ENCODE measurements around the gene ZBTB16. TPM values are rescaled to one million over a fixed set of nuclear protein-coding genes. Genes with fewer than 3 reads are reported as not detected.

ZBTB16 gene
- total RNA-seq, 2 donors from 2014 or later, result 2.7 to 13.1 TPM

GRCh38 chr11:114272311-114272710 is 212.8 kb downstream of the ZBTB16 start:
- ATAC-seq, result no peak

DNA sequence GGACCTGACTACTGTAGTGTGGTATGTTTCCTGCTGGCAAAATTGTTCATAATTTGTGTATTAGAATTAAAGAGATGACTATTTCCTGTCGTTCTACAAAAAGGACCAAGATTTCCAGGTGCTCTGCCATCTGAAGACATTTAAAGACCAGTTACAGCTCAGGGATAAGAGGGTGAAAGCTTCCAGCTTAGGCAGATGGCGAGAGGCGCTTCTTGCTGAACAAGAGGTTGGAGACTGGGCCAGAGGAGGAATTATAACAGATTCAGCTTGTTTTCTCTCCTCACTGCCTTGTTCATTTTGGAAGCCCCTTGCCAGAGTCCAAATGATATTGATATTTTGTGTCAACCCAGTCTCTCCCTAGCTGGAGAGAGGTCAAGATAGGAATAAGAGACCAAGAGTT is 213.6 kb downstream of the ZBTB16 start:
- no peaks in the 10 kb centered on the region for H3K4me1 Mint-ChIP-seq (ENCODE audit: low read depth in 2 of 2)
- no peak for ATAC-seq
- H3K4me3 Mint-ChIP-seq, result no peak overlapping the region
- no peak overlapping the region for H3K27ac Mint-ChIP-seq
- no peak for DNase-seq (ENCODE audit: low spot score)
- H3K27me3 Mint-ChIP-seq, result peaks cover 13 to 22% of the 10 kb centered on the region in 2 donors
- no peaks in the 10 kb centered on the region for H3K36me3 Mint-ChIP-seq
- H3K9me3 Mint-ChIP-seq, result no peaks in the 10 kb centered on the region

More at GRCh38 chr11:114272311-114272710, 212.8 kb downstream of the ZBTB16 start:
- no peak overlapping the region for H3K27ac Mint-ChIP-seq
- H3K9me3 Mint-ChIP-seq, result no peaks in the 10 kb centered on the region
- no peaks in the 10 kb centered on the region for H3K4me1 Mint-ChIP-seq (ENCODE audit: low read depth in 2 of 2)
- no peaks in the 10 kb centered on the region for H3K36me3 Mint-ChIP-seq
- H3K27me3 Mint-ChIP-seq, result peaks cover 13 to 19% of the 10 kb centered on the region in 2 donors
- DNase-seq (ENCODE audit: low spot score), result no peak
- H3K4me3 Mint-ChIP-seq, result no peak overlapping the region

DNA sequence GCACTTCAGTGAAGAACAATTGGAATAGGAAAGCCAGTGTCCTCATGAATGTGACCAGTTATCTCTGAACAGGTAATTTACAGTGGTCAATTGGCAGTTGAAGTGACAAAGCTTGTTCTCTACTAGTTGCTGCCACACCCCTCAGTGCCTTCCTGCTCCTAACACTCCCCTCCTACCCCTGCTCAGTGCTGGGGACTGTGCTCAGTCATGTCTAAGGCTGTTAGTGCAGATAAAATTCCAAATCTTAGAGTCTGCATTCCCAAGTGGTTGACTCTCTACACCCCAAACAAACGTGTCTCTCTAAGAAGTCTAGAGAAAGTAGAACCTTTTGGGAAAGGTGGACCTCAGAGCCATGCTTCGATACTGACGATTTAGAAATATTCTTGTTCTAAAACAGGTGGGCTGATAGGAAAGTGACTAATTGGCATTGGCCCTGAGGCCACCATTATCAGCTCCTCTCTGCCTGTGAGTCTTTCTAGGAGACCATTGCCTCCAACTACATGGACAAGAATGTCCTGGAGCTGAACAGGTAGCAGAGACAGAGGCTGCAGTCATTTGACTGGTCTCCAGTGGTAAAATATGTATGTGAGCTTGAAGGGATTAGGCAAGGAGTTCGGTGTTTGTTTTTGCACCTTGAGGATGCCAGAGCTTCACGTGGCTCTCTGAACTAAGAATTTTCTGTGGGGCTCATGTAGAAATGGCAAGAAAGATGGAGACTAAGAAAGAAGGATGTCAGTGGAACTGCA is 214.6 kb downstream of the ZBTB16 start:
- H3K4me3 Mint-ChIP-seq, result no peak overlapping the region
- no peaks in the 10 kb centered on the region for H3K9me3 Mint-ChIP-seq
- DNase-seq (ENCODE audit: low spot score) (no peak), ATAC-seq (no peak)
- H3K4me1 Mint-ChIP-seq (ENCODE audit: low read depth in 2 of 2), result peaks cover 0 to under 1% of the 10 kb centered on the region in 2 donors
- no peaks in the 10 kb centered on the region for H3K36me3 Mint-ChIP-seq
- no peak overlapping the region for H3K27ac Mint-ChIP-seq
- H3K27me3 Mint-ChIP-seq, result peaks cover 18 to 25% of the 10 kb centered on the region in 2 donors

DNA sequence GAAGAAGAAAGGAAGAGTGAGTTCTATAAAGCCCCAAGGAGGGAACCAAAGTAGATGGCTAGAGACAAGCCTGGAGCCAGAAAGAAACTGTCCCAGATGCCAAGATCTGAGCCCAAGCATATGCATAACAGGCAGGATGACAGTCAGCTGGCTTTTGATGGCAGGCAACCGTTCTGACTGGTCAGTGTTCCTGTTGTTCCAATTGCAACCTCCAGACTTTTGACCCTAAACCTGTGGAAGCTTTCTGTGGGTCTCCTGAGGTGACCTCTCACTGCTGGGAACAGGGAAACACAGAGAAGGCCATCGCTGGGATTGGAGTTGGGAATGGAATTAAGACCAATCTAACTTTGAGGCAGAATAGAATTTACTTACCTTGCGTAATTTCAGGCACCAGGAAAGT is 215.1 kb downstream of the ZBTB16 start:
- Mint-ChIP-seq H3K27ac (no peak overlapping the region), H3K9me3 (no peaks in the 10 kb centered on the region), H3K4me3 (no peak overlapping the region), H3K36me3 (no peaks in the 10 kb centered on the region), H3K4me1 (ENCODE audit: low read depth in 2 of 2) (peaks cover 0 to 6% of the 10 kb centered on the region in 2 donors), H3K27me3 (peaks cover 20 to 31% of the 10 kb centered on the region in 2 donors)
- ATAC-seq, result no peak
- no peak for DNase-seq (ENCODE audit: low spot score)

GRCh38 chr11:114275280-114275679 is 215.8 kb downstream of the ZBTB16 start:
- DNase-seq (ENCODE audit: low spot score) (no peak), ATAC-seq (no peak)
- H3K4me3 Mint-ChIP-seq, result no peak overlapping the region
- peaks cover 0 to 10% of the 10 kb centered on the region in 2 donors for H3K4me1 Mint-ChIP-seq (ENCODE audit: low read depth in 2 of 2)
- H3K36me3 Mint-ChIP-seq, result no peaks in the 10 kb centered on the region
- no peaks in the 10 kb centered on the region for H3K9me3 Mint-ChIP-seq
- H3K27me3 Mint-ChIP-seq, result peaks cover 24 to 36% of the 10 kb centered on the region in 2 donors
- no peak overlapping the region for H3K27ac Mint-ChIP-seq

DNA sequence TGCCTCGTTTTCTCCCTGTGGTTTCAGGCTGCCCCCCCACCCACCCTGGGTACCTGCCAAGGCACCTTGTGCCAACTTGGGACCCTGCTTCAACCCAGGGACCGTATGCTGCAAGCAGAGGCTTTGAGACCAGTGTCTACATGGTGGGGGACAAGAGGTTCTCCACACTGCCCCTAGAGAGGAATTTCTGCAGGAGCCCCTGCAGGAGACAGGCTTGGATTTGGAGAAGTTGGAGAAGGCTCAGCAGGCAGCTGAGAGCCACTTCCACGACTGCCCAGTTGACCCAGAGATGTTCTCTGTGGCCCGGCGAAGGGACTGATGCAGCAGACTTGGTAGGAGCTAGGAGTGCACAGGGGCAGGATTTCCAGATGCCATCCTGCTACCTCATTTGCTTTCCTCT is 216.6 kb downstream of the ZBTB16 start:
- no peak for DNase-seq (ENCODE audit: low spot score)

GRCh38 chr11:114277637-114278341 is 218.3 kb downstream of the ZBTB16 start:
- no peak for ATAC-seq
- Mint-ChIP-seq H3K27ac (no peak overlapping the region), H3K4me1 (ENCODE audit: low read depth in 2 of 2) (peaks cover 0 to 10% of the 10 kb centered on the region in 2 donors), H3K9me3 (no peaks in the 10 kb centered on the region), H3K4me3 (no peak overlapping the region), H3K36me3 (no peaks in the 10 kb centered on the region), H3K27me3 (peaks cover 27 to 33% of the 10 kb centered on the region in 2 donors)
- DNase-seq (ENCODE audit: low spot score), result no peak

More for the DNA sequence above, 216.6 kb downstream of the ZBTB16 start:
- H3K9me3 Mint-ChIP-seq, result no peaks in the 10 kb centered on the region
- H3K4me3 Mint-ChIP-seq, result no peak overlapping the region
- no peak for ATAC-seq
- H3K27me3 Mint-ChIP-seq, result peaks cover 24 to 36% of the 10 kb centered on the region in 2 donors
- no peaks in the 10 kb centered on the region for H3K36me3 Mint-ChIP-seq
- no peak overlapping the region for H3K27ac Mint-ChIP-seq
- H3K4me1 Mint-ChIP-seq (ENCODE audit: low read depth in 2 of 2), result peaks cover 0 to 10% of the 10 kb centered on the region in 2 donors

DNA sequence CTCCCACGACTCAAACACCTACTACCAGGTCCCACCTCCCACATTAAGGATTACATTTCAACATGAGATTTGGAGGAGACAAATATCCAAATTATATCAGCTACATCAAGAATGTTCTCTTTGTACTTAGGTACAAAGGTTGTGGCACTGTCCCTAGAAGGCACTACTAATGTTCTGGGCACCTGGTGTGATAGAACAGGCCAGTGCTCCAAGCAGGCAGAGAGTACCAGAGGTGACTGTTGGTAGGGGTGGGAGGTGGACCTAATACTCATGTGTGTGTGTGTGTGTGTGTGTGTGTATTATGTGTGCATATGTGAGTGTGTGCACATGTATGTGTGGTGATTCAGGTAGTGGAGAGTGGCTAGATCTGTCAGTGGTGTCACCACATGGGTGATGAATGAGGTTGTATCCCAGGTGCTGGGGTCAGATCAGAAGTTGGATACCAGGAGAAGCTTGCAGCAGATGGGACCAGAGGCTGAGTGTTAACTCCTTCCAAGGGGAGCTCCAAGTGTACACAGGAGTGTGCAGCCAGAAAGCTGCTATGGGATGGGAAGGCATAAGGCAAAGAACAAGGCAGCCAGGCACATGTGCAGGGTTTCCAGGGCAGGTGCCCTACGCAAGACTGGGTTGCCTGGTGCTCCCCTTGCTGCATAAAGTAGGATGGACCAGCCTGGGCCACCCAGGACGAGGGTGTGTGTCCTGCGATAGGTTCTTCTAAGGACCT is 219.0 kb downstream of the ZBTB16 start:
- peak in 1 of 2 donors; percentile 13 for ATAC-seq

DNA sequence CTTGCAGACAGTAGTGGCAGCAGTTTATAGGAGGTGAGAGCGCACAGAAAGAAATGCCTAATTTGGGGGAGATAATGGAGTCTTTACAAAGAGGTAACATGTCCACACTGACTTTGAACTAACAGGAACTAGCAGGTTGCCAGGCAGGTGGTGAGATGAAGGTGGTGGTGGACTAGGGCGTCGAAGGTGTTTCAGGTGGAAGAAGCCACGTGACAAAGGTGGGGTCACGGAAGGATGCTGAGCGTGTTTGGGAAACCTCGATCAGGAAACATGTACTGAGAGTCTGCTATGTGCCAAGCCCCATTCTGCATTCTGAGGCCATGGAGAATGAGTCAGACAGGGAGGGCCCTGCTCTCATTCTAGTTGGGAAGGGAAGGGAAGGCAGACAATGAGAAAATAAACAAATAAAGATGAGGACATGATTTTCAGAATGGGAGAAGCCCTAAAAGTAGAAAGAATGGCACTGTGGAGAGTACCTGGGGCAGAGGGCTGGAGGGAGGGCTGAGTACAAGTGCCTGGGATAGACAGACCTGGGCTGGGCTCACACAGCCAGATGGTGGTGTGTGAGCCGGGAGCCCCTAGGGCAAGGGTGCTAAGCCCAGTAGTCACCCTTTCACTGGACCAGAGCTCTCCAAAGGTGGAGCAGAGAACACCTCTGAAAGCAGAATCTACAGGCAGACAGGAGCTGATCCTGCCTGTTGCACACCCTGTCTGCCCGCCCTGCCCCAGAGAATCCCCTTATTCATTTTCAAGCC is 220.5 kb downstream of the ZBTB16 start:
- ATAC-seq (no peak), DNase-seq (ENCODE audit: low spot score) (no peak)
- no peaks in the 10 kb centered on the region for H3K9me3 Mint-ChIP-seq
- no peak overlapping the region for H3K4me3 Mint-ChIP-seq
- no peaks in the 10 kb centered on the region for H3K36me3 Mint-ChIP-seq
- H3K4me1 Mint-ChIP-seq (ENCODE audit: low read depth in 2 of 2), result peaks cover 0 to 10% of the 10 kb centered on the region in 2 donors
- no peak overlapping the region for H3K27ac Mint-ChIP-seq
- H3K27me3 Mint-ChIP-seq, result peaks cover 28 to 29% of the 10 kb centered on the region in 2 donors

More for the DNA sequence above, 219.0 kb downstream of the ZBTB16 start:
- no peak for DNase-seq (ENCODE audit: low spot score)
- peaks cover 0 to 10% of the 10 kb centered on the region in 2 donors for H3K4me1 Mint-ChIP-seq (ENCODE audit: low read depth in 2 of 2)
- no peak overlapping the region for H3K27ac Mint-ChIP-seq
- H3K36me3 Mint-ChIP-seq, result no peaks in the 10 kb centered on the region
- H3K4me3 Mint-ChIP-seq, result no peak overlapping the region
- peaks cover 27 to 30% of the 10 kb centered on the region in 2 donors for H3K27me3 Mint-ChIP-seq
- H3K9me3 Mint-ChIP-seq, result no peaks in the 10 kb centered on the region

DNA sequence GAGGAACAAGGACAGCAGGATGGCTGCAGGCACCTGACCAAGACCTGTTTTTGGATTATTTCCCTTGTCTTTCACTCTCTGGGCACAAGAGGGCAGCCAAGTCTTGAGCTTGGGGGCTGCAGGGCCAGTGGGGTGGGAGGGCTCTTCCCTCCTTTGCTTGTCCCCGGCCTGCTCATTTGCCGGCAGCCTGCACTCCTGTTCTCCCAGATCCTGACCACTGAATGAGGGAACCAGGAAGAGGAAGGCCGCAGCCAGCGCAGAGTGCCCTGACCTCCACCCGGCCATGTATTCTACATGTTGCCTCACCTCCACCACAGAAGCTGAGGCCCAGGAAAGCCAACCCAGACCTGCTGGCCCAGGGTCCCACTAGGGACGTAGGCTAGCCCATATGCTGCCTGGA is 221.2 kb downstream of the ZBTB16 start:
- no peak for ATAC-seq
- no peak for DNase-seq (ENCODE audit: low spot score)
- no peak overlapping the region for H3K4me3 Mint-ChIP-seq
- H3K27me3 Mint-ChIP-seq, result peaks cover 22 to 24% of the 10 kb centered on the region in 2 donors
- H3K27ac Mint-ChIP-seq, result no peak overlapping the region
- no peaks in the 10 kb centered on the region for H3K36me3 Mint-ChIP-seq
- no peaks in the 10 kb centered on the region for H3K9me3 Mint-ChIP-seq
- peaks cover 0 to 10% of the 10 kb centered on the region in 2 donors for H3K4me1 Mint-ChIP-seq (ENCODE audit: low read depth in 2 of 2)

GRCh38 chr11:114281388-114281956 is 222.0 kb downstream of the ZBTB16 start:
- no peak overlapping the region for H3K27ac Mint-ChIP-seq
- H3K27me3 Mint-ChIP-seq, result peaks cover 20 to 24% of the 10 kb centered on the region in 2 donors
- ATAC-seq, result no peak
- H3K4me1 Mint-ChIP-seq (ENCODE audit: low read depth in 2 of 2), result peaks cover 0 to 10% of the 10 kb centered on the region in 2 donors
- H3K36me3 Mint-ChIP-seq, result no peaks in the 10 kb centered on the region
- no peak overlapping the region for H3K4me3 Mint-ChIP-seq
- no peak for DNase-seq (ENCODE audit: low spot score)
- H3K9me3 Mint-ChIP-seq, result no peaks in the 10 kb centered on the region

GRCh38 chr11:114282488-114282887 is 223.0 kb downstream of the ZBTB16 start:
- ATAC-seq (no peak), DNase-seq (ENCODE audit: low spot score) (no peak)
- H3K9me3 Mint-ChIP-seq, result no peaks in the 10 kb centered on the region
- H3K4me3 Mint-ChIP-seq, result no peak overlapping the region
- peaks cover 0 to 10% of the 10 kb centered on the region in 2 donors for H3K4me1 Mint-ChIP-seq (ENCODE audit: low read depth in 2 of 2)
- no peaks in the 10 kb centered on the region for H3K36me3 Mint-ChIP-seq
- peaks cover 15 to 21% of the 10 kb centered on the region in 2 donors for H3K27me3 Mint-ChIP-seq
- H3K27ac Mint-ChIP-seq, result no peak overlapping the region

- no peak overlapping the region for H3K4me3 Mint-ChIP-seq
- peaks cover 0 to 10% of the 10 kb centered on the region in 2 donors for H3K4me1 Mint-ChIP-seq (ENCODE audit: low read depth in 2 of 2)
- no peak overlapping the region for H3K27ac Mint-ChIP-seq
- no peaks in the 10 kb centered on the region for H3K9me3 Mint-ChIP-seq
- ATAC-seq, result no peak
- no peak for DNase-seq (ENCODE audit: low spot score)
- peaks cover 14 to 23% of the 10 kb centered on the region in 2 donors for H3K27me3 Mint-ChIP-seq
- H3K36me3 Mint-ChIP-seq, result no peaks in the 10 kb centered on the region
Observed at GRCh38 chr11:114283422-114283821, 223.9 kb downstream of the ZBTB16 start.
